NK-92 (cell line): ENCODE results near the gene VWA2.

Source experiments
- DNase-seq: peaks from one replicate; lab custom pipeline; 2025; ENCODE audit not compliant: unreplicated experiment; lab: John Stamatoyannopoulos, UW

Gene VWA2

DNA sequence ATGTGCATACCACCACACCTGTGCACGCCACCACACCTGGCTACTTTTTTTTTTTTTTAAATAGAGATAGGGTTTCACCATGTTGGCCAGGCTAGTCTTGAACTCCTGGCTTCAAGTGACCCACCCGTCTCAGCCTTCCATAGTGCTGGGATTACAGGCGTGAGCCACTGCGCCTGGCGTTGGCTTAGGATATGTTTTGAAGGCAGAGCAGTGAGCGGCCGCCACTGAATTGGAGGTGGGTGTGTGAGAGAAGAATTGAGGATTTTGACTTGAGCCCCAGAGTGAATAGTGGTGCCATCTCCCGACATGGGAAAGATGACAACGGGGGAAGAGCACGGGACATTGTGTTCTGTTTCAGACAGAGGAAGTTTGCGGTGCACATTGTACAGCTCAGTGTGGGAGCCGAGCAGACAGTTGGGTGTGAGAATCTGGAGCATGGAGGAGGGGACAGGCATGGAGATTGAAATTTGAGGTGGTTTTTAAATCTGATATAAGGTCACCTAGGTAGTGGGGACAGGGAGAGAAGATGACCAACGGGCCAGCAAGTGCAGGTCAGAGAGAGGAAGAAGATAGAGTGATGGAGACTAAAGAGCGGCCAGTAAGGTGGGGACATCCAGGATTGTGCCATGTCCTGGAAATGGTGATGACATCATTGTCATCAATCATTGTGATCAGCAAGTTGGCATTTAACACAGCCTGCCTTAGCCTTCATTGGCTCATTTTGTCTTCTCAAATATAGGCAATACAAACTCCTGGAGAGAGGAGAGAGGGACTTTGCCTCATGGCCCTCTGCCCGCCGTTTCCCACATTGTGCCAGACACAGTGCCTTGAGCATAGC is 35.8 kb downstream of the VWA2 start:
- no peak for DNase-seq

GRCh38 chr10:114276066-114276465 is 37.0 kb downstream of the VWA2 start:
- no peak for DNase-seq

DNA sequence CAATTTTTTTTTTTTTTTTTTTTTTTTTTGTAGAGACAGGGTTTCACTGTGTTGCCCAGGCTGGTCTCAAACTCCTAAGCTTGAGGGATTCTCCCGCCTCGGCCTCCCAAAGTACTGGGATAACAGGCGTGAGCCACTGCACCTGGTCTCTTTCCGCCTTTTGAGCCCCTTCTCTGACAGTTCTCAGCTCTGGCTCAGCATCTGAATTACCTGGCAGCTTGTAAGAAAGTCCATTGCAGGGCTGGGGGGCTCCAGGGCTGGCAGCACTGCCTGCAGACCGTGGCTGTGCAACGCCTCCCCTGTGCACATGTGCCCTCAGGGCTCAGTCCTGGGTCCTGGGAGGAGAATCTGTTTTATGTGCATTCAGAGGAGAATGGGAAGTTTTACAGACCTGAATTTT is 37.6 kb downstream of the VWA2 start:
- no peak for DNase-seq

DNA sequence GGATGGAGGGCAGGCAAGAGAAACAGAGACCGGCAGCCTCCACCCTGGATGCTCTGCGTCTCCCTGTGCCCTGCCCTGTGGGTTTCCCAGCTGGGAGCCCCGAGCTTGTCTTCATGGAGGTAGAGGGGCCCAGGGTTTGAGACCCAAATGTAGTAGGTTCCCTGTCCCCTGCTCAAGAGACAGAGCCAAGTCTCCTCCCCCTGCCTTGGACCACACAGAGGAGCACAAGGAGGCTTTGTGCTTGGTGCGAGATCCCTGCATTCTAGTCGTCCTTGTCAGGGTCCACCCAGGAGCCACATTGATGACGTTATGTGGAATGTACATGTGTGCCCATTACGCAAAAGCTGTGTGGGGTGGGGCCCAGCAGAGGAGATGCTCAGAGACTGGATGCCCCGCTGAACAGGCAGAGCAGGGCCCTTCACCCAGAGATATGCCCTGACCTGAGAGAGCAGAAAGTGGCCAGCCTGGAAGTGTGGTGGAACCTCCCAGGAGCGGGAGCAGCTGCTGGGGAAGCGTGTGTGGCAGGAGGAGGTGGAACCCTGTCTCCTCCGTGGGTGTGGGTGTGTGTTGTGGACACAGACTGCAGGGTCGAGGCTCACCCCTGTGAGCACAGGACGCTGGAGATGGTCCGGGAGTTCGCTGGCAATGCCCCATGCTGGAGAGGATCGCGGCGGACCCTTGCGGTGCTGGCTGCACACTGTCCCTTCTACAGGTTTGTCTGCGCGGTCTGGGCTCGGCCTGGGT is 39.3 kb downstream of the VWA2 start:
- no peak for DNase-seq

- DNase-seq, result no peak
Observed at GRCh38 chr10:114278884-114279191, 39.8 kb downstream of the VWA2 start.

DNA sequence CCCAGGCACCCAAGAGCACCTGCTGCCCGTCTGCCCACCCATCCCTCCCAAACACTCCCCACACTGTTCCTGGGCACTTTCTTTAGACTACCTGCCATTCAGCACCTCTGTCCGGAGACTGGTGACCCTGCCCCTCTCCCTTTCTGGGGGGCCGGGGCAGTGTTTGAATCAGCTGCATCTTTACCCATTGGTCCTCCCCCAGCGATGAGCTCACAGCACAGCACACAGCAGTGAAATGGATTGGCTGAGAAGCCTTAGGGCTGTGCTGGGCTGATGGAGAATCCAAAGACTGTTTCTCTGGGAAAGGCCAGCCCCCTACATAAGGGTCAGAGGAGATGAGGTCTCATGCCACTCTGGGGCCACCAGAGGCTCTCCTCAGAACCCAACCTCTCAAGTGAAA is 40.2 kb downstream of the VWA2 start:
- no peak for DNase-seq

DNA sequence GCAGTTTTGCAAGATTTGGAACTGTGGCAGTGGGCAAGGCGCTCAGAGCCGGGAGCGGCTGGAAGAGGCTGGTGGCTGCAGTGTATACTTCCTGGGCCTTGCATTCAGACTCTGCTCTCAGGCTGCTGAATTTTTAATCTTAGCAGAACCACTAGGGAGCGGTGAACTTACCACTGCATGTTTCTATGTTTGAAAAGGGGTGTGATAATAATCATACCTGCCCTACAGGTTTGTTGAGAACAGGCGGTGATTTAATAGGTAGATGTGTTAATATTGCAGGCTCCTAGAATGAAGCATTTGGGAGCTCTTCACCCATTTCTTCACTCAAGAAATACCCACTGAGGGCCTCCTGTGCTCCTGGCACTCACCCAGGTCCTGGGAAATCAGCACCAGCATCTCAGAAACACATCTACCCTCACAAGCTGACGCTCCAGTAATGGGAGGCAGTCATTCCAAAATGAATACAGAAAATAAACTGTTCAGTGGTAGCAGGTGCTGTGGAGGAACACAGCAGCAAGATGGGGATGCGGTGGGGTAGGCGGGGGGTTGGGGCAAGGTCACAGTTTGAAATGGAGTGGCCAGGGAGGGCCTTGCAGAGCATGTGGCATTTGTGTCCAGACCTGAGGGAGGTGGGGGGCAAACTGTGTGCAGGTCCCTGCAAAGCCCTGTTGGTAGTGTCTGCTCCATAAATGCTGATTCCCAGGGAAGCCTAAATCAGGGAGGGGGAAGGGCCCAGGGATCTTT is 41.0 kb downstream of the VWA2 start:
- DNase-seq, result no peak

DNA sequence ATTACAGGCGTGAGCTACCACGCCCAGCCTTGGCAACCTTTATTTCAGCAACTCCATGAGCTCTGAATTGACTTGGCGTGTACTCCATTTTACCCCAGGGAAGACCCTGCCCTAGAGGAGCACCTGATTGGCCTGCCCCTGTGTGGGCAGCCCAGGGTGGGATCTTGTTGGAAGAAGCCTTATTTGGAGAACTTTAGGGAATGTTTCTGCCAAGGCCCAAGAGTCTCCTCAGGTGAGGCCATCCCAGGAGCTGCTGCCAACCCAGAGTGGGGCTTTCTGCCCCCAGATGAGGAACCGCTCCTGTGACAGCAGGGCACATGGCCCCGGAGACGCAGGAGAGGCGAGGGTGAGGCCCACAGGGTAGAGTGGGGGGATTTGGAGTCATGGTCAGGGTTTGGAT is 42.0 kb downstream of the VWA2 start:
- DNase-seq, result no peak

DNA sequence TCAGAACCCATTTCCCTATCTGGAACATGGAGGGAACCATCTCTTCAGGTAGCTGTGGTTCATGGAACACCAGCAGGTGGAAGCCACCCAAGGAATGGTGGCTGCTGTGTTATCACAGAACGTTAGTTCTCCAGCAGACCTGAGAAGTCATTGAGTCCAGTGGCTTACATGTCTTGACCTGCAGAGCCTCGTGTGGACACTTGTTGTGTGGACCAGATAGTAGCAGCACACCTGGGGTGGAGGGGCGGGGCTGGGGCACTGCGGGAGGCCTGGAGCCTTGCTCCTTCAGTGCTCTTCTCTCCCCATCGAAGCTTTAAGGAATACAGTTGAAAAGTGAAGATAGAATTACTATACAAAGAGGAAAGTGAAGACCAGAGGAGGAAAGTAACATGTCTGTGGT is 42.4 kb downstream of the VWA2 start:
- DNase-seq, result no peak

- no peak for DNase-seq
Observed at GRCh38 chr10:114282526-114282925, 43.5 kb downstream of the VWA2 start.

GRCh38 chr10:114283091-114283490 is 44.0 kb downstream of the VWA2 start:
- no peak for DNase-seq

DNA sequence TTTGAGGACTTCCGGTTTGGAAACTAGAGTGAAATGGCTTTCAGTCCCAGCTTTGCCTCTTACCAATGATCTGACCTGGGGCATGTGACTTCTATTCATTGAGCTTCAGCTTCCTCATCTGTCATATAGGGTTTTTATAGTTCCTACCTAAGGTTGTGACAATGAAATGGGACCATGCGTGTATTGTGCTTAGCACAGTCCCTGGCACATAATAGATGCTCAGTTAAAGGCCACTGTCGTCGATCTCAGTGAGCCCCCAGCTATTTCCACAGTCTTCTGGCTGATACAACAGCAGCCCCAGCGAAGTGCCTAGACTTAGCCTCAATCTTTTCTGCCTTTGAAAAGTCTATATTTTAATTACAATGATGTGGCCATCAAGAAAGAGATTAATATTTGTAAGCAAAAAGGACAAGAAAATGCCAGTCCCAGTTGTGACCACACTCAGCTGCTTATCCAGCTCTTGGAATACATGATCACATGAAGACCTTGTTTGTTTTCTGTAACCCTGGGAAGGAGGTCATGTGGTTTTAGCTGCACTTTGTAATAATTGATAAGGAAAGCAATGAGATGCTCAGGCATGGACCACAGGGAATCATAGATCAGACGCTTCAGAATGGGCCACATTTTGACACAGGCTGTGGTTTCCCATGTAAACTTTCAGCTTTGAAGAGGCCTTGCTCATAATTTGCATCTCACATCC is 44.6 kb downstream of the VWA2 start:
- no peak for DNase-seq

DNA sequence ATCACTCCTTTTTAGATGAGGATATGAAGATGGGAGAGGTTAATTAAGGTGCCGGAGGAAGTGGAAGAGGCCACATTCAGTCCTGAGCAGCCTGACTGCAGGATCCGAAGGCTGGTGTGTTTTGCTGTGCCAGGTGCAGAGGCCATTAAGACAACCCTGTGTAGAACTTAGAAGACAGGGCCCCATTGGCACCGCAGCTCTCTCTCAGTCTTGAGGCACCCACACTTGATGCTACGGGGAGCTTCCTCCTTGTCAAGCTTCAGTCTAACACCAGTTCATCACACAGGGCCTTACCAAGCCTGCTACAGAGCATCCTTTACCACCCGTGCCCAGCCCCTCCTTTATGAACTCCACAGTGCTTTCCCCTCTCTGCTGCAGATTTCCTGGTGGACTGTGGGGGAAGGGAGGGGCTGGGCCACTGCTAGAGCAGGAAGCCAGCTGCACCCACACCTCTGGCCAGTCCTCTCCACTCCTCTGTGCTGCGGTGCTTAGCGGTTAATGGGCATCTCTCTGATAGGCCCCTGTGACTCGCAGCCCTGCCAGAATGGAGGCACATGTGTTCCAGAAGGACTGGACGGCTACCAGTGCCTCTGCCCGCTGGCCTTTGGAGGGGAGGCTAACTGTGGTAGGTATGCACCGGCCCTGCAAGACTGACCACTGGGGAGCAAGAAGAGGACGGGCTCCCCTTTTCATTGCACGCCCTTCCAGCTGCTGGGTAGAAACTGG is 45.5 kb downstream of the VWA2 start:
- DNase-seq, result no peak

GRCh38 chr10:114285961-114286441 is 46.9 kb downstream of the VWA2 start:
- no peak for DNase-seq

- no peak for DNase-seq
Observed at GRCh38 chr10:114286921-114287320, 47.9 kb downstream of the VWA2 start.

- DNase-seq, result no peak
Observed at GRCh38 chr10:114288424-114289095, 49.5 kb downstream of the VWA2 start.

- DNase-seq, result no peak
Observed at GRCh38 chr10:114289096-114289436, 50.0 kb downstream of the VWA2 start.

- no peak for DNase-seq
Observed at GRCh38 chr10:114290038-114290437, 51.0 kb downstream of the VWA2 start.

- DNase-seq, result no peak
Observed at GRCh38 chr10:114291076-114291475, 52.0 kb downstream of the VWA2 start.

DNA sequence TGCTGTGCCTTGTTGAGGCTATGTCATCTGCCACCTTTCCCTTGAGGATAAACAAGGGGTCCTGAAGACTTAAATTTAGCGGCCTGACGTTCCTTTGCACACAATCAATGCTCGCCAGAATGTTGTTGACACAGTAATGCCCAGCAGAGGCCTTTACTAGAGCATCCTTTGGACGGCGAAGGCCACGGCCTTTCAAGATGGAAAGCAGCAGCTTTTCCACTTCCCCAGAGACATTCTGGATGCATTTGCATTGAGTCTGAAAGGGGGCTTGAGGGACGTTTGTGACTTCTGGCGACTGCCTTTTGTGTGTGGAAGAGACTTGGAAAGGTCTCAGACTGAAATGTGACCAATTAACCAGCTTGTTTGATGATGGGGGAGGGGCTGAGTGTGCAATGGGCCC is 52.5 kb downstream of the VWA2 start:
- no peak for DNase-seq
